MCF 10A (cell line): Measurements from ENCODE around the gene CHD9. TPM values are rescaled to one million over a fixed set of nuclear protein-coding genes. Genes with fewer than 3 reads are reported as not detected.

Experiments
- BruUV-seq: library from RNA; stranded (reverse); fragments of 400-500 nt; replicated peaks from 2 replicates; lab custom pipeline; 2021; lab: Mats Ljungman, UMichigan
- CTCF ChIA-PET: fragments of 300-600 bp; sonication (Branson Sonifier 250); formaldehyde crosslinking; extraction: SDS; loops from one replicate; lab custom pipeline; 2021; ENCODE audit warnings: antibody characterized with exemption, inconsistent platforms; lab: Yijun Ruan, JAX
- POLR2A ChIA-PET: fragments of 300-600, 350-650 bp; sonication (Branson Sonifier 250); formaldehyde crosslinking; extraction: SDS; loops from one replicate; lab custom pipeline; 2020; ENCODE audit warnings: antibody characterized with exemption, inconsistent platforms; lab: Yijun Ruan, JAX
- DNase-seq: peaks from one replicate; pipeline ENCODE4 v3.0.0-alpha.2; 2018; ENCODE audit not compliant: unreplicated experiment
- H3K27ac Mint-ChIP-seq: one replicate; pipeline ENCODE4 v1.8.0; 2022; ENCODE audit warnings: mild to moderate bottlenecking, low read depth, mixed read lengths; ENCODE audit not compliant: unreplicated experiment
- H3K27me3 Mint-ChIP-seq: one replicate; pipeline ENCODE4 v1.8.0; 2022; ENCODE audit warnings: mixed read lengths; ENCODE audit not compliant: insufficient read depth, unreplicated experiment
- H3K36me3 Mint-ChIP-seq: one replicate; pipeline ENCODE4 v1.8.0; 2022; ENCODE audit warnings: mild to moderate bottlenecking, moderate library complexity, mixed read lengths; ENCODE audit not compliant: insufficient read depth, unreplicated experiment
- H3K4me1 Mint-ChIP-seq: one replicate; pipeline ENCODE4 v1.8.0; 2022; ENCODE audit warnings: mixed read lengths; ENCODE audit not compliant: insufficient read depth, unreplicated experiment
- H3K4me3 Mint-ChIP-seq: one replicate; pipeline ENCODE4 v1.8.0; 2022; ENCODE audit warnings: mild to moderate bottlenecking, moderate library complexity, mixed read lengths; ENCODE audit not compliant: unreplicated experiment
- H3K9me3 Mint-ChIP-seq: one replicate; pipeline ENCODE4 v1.8.0; 2022; ENCODE audit warnings: mixed read lengths; ENCODE audit not compliant: unreplicated experiment
- intact Hi-C: fragments of 100-400 bp; cut with micrococcal nuclease; formaldehyde crosslinking; loops from 2 replicates; pipeline ENCODE4 v1.14.1; 2022
- total RNA-seq: library from RNA; stranded (reverse); gene quantifications from 2 replicates; pipeline ENCODE4 v1.2.3, GENCODE V29; 2022
- TF ChIP-seq, protein P1 (sequence below): fragments of 200-600 bp; IDR thresholded peaks from one replicate; pipeline ENCODE4 v1.8.0; 2022; ENCODE audit warnings: antibody characterized with exemption, mild to moderate bottlenecking; ENCODE audit not compliant: unreplicated experiment

CHD9 gene
- total RNA-seq, 1 experiment from 2014 or later: 62.8 TPM

- H3K27ac Mint-ChIP-seq: peak overlapping the region; percentile 76
- no peaks in the 10 kb centered on the region for H3K27me3 Mint-ChIP-seq
- peak; percentile 90 for DNase-seq
- H3K4me1 Mint-ChIP-seq: peaks cover 23% of the 10 kb centered on the region
- intact Hi-C loops: loop anchor here (1.0 to 5.0 kb wide), 4 partner anchors 46 to 153 kb away; no protein-coding TSS in a partner anchor
- H3K4me3 Mint-ChIP-seq: peak overlapping the region; percentile 80
- CTCF ChIA-PET: interaction anchor here (0.5 to 3.1 kb wide), 39 partner anchors 8 to 542 kb away, joined by 3 to 48 read pairs (median 3); partner anchors contain the start of gene CHD9
- BruUV-seq: no TSS peak
- TF ChIP-seq, protein P1, sequence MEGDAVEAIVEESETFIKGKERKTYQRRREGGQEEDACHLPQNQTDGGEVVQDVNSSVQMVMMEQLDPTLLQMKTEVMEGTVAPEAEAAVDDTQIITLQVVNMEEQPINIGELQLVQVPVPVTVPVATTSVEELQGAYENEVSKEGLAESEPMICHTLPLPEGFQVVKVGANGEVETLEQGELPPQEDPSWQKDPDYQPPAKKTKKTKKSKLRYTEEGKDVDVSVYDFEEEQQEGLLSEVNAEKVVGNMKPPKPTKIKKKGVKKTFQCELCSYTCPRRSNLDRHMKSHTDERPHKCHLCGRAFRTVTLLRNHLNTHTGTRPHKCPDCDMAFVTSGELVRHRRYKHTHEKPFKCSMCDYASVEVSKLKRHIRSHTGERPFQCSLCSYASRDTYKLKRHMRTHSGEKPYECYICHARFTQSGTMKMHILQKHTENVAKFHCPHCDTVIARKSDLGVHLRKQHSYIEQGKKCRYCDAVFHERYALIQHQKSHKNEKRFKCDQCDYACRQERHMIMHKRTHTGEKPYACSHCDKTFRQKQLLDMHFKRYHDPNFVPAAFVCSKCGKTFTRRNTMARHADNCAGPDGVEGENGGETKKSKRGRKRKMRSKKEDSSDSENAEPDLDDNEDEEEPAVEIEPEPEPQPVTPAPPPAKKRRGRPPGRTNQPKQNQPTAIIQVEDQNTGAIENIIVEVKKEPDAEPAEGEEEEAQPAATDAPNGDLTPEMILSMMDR: peak; percentile 57
- no peaks in the 10 kb centered on the region for H3K9me3 Mint-ChIP-seq
- POLR2A ChIA-PET: interaction anchor here (0.6 to 4.8 kb wide), 40 partner anchors 9 to 1158 kb away, joined by 3 to 68 read pairs (median 4); partner anchors contain the start of genes CHD9, CHD9NB and RBL2
- peaks cover 27% of the 10 kb centered on the region for H3K36me3 Mint-ChIP-seq
Measured at GRCh38 chr16:53207810-53208752, 153.3 kb downstream of the CHD9 start.

GRCh38 chr16:53209429-53209828 lies 154.6 kb downstream of the CHD9 start:
- no peaks in the 10 kb centered on the region for H3K27me3 Mint-ChIP-seq
- peak overlapping the region; percentile 80 for H3K4me3 Mint-ChIP-seq
- intact Hi-C loops: loop anchor here (5.0 kb wide), 1 partner anchor 47 kb away; no protein-coding TSS in a partner anchor
- TF ChIP-seq, protein P1: no peak
- DNase-seq: no peak
- H3K4me1 Mint-ChIP-seq: peaks cover 22% of the 10 kb centered on the region
- CTCF ChIA-PET: interaction anchor here (0.5 to 1.4 kb wide), 2 partner anchors 59 to 77 kb away, joined by 3 to 4 read pairs; no protein-coding TSS in a partner anchor
- BruUV-seq: no TSS peak
- peaks cover 31% of the 10 kb centered on the region for H3K36me3 Mint-ChIP-seq
- H3K9me3 Mint-ChIP-seq: no peaks in the 10 kb centered on the region
- H3K27ac Mint-ChIP-seq: peak overlapping the region; percentile 76
- POLR2A ChIA-PET: interaction anchor here (0.6 to 4.8 kb wide), 15 partner anchors 9 to 1718 kb away, joined by 3 to 68 read pairs (median 12); partner anchors contain the start of genes CHD9, CHD9NB and RBL2

DNA sequence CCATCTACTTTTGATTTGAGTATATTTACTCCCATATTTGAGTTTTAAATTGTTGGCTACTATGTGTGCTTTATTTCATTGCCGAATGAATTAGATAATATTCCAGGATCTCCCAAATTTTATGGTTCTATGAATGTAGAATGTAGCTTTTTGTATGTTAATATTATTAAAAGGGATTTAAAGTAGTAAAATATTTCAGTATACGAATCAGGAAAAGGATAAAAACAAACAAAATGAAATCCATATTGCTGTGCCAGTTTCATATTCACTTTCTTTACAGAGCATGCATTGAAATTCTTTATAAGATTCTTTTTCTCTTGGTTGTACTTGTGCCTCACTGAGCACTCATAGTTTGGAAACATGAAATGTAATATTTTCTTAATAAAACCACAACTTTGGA lies 155.1 kb downstream of the CHD9 start:
- TF ChIP-seq, protein P1: no peak
- no peaks in the 10 kb centered on the region for H3K9me3 Mint-ChIP-seq
- no peak for DNase-seq
- H3K36me3 Mint-ChIP-seq: peaks cover 35% of the 10 kb centered on the region
- ChIA-PET POLR2A (interaction anchor here (0.6 to 4.8 kb wide), 5 partner anchors 110 to 1718 kb away, joined by 3 to 32 read pairs (median 20); partner anchors contain the start of genes CHD9, CHD9NB and RBL2), CTCF (interaction anchor here (0.7 kb wide), 1 partner anchor 9 kb away, joined by 3 read pairs; no protein-coding TSS in a partner anchor)
- intact Hi-C loops: loop anchor here (5.0 kb wide), 1 partner anchor 48 kb away; no protein-coding TSS in a partner anchor
- BruUV-seq: TSS peak; percentile 19
- H3K27ac Mint-ChIP-seq: peak overlapping the region; percentile 76
- no peaks in the 10 kb centered on the region for H3K27me3 Mint-ChIP-seq
- H3K4me3 Mint-ChIP-seq: peak overlapping the region; percentile 80
- H3K4me1 Mint-ChIP-seq: peaks cover 22% of the 10 kb centered on the region
